BLaER1 (cell line): ENCODE results near the gene HPS1.

Experiments used
- H3K27ac ChIP-seq: shearing (Covaris generic); formaldehyde crosslinking; 2 replicates; pipeline ENCODE4 v1.8.1; 2022
- H3K27me3 ChIP-seq: shearing (Covaris generic); formaldehyde crosslinking; 2 replicates; pipeline ENCODE4 v1.8.1; 2022
- H3K36me3 ChIP-seq: shearing (Covaris generic); formaldehyde crosslinking; 2 replicates; pipeline ENCODE4 v1.8.1; 2022
- H3K4me1 ChIP-seq: shearing (Covaris generic); formaldehyde crosslinking; 2 replicates; pipeline ENCODE4 v1.8.1; 2022
- H3K4me2 ChIP-seq: shearing (Covaris generic); formaldehyde crosslinking; 2 replicates; pipeline ENCODE4 v1.8.1; 2022
- H3K4me3 ChIP-seq: shearing (Covaris generic); formaldehyde crosslinking; 2 replicates; pipeline ENCODE4 v1.8.1; 2022
- H3K9ac ChIP-seq: shearing (Covaris generic); formaldehyde crosslinking; 2 replicates; pipeline ENCODE4 v1.8.1; 2022
- H3K9me3 ChIP-seq: shearing (Covaris generic); formaldehyde crosslinking; 2 replicates; pipeline ENCODE4 v1.8.1; 2022
- H4K20me1 ChIP-seq: shearing (Covaris generic); formaldehyde crosslinking; 2 replicates; pipeline ENCODE4 v1.8.1; 2022
- Cebpa-rat ChIP-seq: shearing (Covaris generic); IDR thresholded peaks from 2 replicates; pipeline ENCODE4 v1.8.1; 2022

The HPS1 gene

DNA sequence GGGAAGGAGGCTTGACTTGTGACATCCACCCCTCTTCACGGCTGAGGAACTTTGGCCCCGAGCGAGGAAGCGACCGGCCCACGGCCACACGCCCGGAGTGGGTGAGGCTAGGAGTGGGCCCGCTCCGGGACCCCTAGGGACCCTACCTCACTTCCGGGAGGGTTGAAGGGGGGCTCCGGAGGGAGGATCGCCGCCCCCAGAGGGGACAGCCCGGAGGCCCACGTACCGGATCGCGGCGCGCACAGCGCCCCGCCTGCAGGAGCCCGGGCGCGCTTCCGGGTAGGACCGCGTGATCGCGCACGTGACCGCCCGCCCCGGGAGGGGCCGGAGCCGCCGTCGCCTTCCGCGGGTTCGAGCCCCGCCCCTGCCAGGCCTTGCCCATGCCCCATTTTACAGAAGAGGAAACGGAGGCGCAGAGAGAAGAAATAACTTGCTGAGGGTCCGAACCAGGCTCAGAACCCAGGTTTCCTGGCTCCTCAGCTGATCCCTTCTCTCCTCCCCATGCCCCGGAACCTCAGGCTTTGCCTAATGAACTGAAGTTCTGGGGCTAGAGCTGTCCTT is at the start of gene HPS1:
Gene HPS1 (minus strand): TSS at position 275 of the 561 bp plus-strand sequence. CDS start 3,695 bp downstream, outside the sequence.
- TF ChIP-seq Cebpa-rat, result no peak
- Histone ChIP-seq H3K27me3 (no peaks in the 10 kb centered on the region), H3K36me3 (peaks cover 36% of the 10 kb centered on the region), H3K4me1 (peaks cover 36% of the 10 kb centered on the region), H3K9me3 (no peaks in the 10 kb centered on the region), H4K20me1 (peaks cover 38% of the 10 kb centered on the region), H3K9ac (peak within 1 kb of the TSS; percentile 84), H3K4me3 (peak within 1 kb of the TSS; percentile 76), H3K27ac (peak within 1 kb of the TSS; percentile 81), H3K4me2 (peak within 1 kb of the TSS; percentile 87)

GRCh38 chr10:98492763-98493162 is 46.0 kb upstream of the HPS1 start:
- no peak for TF ChIP-seq Cebpa-rat
- Histone ChIP-seq H3K9me3 (peaks cover 16% of the 10 kb centered on the region), H4K20me1 (no peaks in the 10 kb centered on the region), H3K4me3 (no peak overlapping the region), H3K27ac (no peak overlapping the region), H3K27me3 (no peaks in the 10 kb centered on the region), H3K4me1 (no peaks in the 10 kb centered on the region), H3K36me3 (no peaks in the 10 kb centered on the region), H3K4me2 (no peak overlapping the region), H3K9ac (no peak overlapping the region)

GRCh38 chr10:98489561-98490481 is 43.1 kb upstream of the HPS1 start:
- TF ChIP-seq Cebpa-rat, result no peak
- no peak overlapping the region for H3K4me3 ChIP-seq
- H3K9me3 ChIP-seq, result peaks cover under 1% of the 10 kb centered on the region
- H3K27ac ChIP-seq, result no peak overlapping the region
- no peaks in the 10 kb centered on the region for H4K20me1 ChIP-seq
- H3K36me3 ChIP-seq, result no peaks in the 10 kb centered on the region
- H3K4me2 ChIP-seq, result no peak overlapping the region
- H3K27me3 ChIP-seq, result no peaks in the 10 kb centered on the region
- no peaks in the 10 kb centered on the region for H3K4me1 ChIP-seq
- no peak overlapping the region for H3K9ac ChIP-seq

DNA sequence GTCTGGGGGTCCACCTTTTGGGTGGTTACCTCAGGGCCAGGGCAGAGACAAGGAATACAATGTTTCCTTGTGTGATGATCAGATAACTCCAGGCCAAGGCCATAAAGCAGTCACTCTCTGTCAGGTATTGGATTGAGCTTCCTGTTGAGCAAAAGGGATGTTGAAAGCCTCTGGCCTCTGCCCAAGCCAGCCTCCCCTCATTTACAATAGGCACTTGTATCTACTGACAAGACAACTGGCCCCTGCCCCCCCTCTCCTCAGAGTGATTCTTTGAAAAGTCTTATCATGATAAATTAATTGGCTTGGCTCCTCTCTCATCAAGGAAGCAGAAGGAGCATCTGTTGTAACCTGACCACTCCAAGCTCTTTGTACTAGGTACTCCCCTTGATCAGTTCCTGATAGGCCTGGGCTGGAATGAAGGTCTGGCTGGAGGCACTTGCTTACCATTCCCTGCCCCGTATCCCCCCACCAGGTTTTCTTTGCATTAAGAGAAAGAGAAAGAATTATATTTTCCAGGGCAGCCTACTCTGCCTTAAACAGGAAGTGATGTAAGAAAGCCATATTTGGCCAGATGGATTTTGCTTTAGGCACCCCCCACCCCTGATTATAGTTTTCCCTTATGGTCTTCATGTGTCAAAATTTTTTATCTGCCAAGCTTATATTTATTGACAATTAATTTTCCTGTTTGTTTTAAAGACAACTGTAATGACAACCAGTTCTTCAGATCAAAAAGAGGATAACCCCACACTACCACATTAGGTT is 42.1 kb upstream of the HPS1 start:
- no peak overlapping the region for H3K4me2 ChIP-seq
- H3K9me3 ChIP-seq, result no peaks in the 10 kb centered on the region
- no peak for TF ChIP-seq Cebpa-rat
- H3K4me1 ChIP-seq, result no peaks in the 10 kb centered on the region
- H3K27ac ChIP-seq, result no peak overlapping the region
- no peak overlapping the region for H3K9ac ChIP-seq
- H3K27me3 ChIP-seq, result no peaks in the 10 kb centered on the region
- H4K20me1 ChIP-seq, result no peaks in the 10 kb centered on the region
- H3K4me3 ChIP-seq, result no peak overlapping the region
- H3K36me3 ChIP-seq, result no peaks in the 10 kb centered on the region

- Histone ChIP-seq H3K27ac (no peak overlapping the region), H3K27me3 (no peaks in the 10 kb centered on the region), H3K9ac (no peak overlapping the region), H3K36me3 (no peaks in the 10 kb centered on the region), H4K20me1 (no peaks in the 10 kb centered on the region), H3K9me3 (no peaks in the 10 kb centered on the region), H3K4me1 (peaks cover 3% of the 10 kb centered on the region), H3K4me3 (no peak overlapping the region), H3K4me2 (no peak overlapping the region)
- TF ChIP-seq Cebpa-rat, result no peak
Measured at GRCh38 chr10:98487649-98488048, 40.9 kb upstream of the HPS1 start.

DNA sequence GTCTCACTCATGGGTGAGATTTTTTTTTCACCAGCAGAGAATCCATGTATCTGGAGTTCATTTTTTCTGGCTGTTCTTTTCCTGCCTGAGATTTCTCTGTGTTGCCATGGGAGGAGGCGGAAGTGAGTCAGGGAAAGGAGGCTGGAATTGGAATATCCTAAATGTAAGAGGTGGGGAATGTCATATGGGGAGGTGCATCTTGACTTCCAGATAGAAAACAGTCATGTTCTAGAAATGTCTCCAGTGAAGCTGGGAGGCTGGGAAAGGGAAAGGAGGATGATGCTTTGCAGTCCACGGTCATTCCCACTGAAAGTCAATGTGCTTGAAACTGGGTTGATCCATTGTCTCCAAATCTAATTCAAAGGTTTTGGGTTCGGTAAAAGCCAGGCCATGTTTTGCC is 39.7 kb upstream of the HPS1 start:
- H3K4me1 ChIP-seq, result peaks cover 7% of the 10 kb centered on the region
- no peak overlapping the region for H3K9ac ChIP-seq
- no peaks in the 10 kb centered on the region for H3K36me3 ChIP-seq
- TF ChIP-seq Cebpa-rat, result no peak
- H4K20me1 ChIP-seq, result no peaks in the 10 kb centered on the region
- H3K4me2 ChIP-seq, result no peak overlapping the region
- no peaks in the 10 kb centered on the region for H3K9me3 ChIP-seq
- H3K4me3 ChIP-seq, result no peak overlapping the region
- H3K27me3 ChIP-seq, result no peaks in the 10 kb centered on the region; the same call in 1 of the 2 replicates
- no peak overlapping the region for H3K27ac ChIP-seq

DNA sequence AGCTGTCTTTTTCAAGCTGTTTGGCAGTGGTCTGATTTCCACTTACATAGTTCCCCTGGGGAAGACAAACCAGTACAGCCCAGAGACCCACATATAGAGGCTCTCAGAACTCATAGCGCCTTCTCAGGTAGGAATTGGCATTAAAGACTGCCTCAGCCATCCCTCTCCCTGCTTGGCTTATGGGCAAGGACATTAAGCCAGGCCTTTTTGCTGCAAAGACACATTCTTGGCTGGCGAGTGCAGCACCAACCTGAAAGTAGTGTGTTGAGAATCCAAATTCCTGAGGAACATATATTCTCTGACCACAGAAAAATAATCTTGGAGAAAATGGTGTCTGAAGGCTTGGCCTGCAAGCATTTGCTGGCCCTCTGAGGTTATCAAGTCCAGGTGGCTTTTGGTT is 39.2 kb upstream of the HPS1 start:
- Histone ChIP-seq H3K9me3 (no peaks in the 10 kb centered on the region), H3K27ac (no peak overlapping the region), H3K4me2 (no peak overlapping the region), H3K4me3 (no peak overlapping the region), H3K36me3 (no peaks in the 10 kb centered on the region), H3K27me3 (no peaks in the 10 kb centered on the region; the same call in 1 of the 2 replicates), H4K20me1 (no peaks in the 10 kb centered on the region), H3K9ac (no peak overlapping the region), H3K4me1 (peaks cover 7% of the 10 kb centered on the region)
- no peak for TF ChIP-seq Cebpa-rat

- no peak overlapping the region for H3K27ac ChIP-seq
- H4K20me1 ChIP-seq, result no peaks in the 10 kb centered on the region
- TF ChIP-seq Cebpa-rat, result no peak
- no peak overlapping the region for H3K9ac ChIP-seq
- H3K4me1 ChIP-seq, result peaks cover 17% of the 10 kb centered on the region
- no peaks in the 10 kb centered on the region for H3K36me3 ChIP-seq
- no peak overlapping the region for H3K4me2 ChIP-seq
- H3K4me3 ChIP-seq, result no peak overlapping the region
- no peaks in the 10 kb centered on the region for H3K9me3 ChIP-seq
- no peaks in the 10 kb centered on the region; the same call in 1 of the 2 replicates for H3K27me3 ChIP-seq
Measured at GRCh38 chr10:98483658-98484057, 36.9 kb upstream of the HPS1 start.

- H3K4me1 ChIP-seq, result peaks cover 23% of the 10 kb centered on the region
- H3K36me3 ChIP-seq, result no peaks in the 10 kb centered on the region
- H3K9ac ChIP-seq, result no peak overlapping the region
- H3K4me2 ChIP-seq, result no peak overlapping the region
- no peak for TF ChIP-seq Cebpa-rat
- no peak overlapping the region for H3K4me3 ChIP-seq
- H3K27ac ChIP-seq, result no peak overlapping the region
- no peaks in the 10 kb centered on the region for H4K20me1 ChIP-seq
- no peaks in the 10 kb centered on the region; the same call in 1 of the 2 replicates for H3K27me3 ChIP-seq
- no peaks in the 10 kb centered on the region for H3K9me3 ChIP-seq
Measured at GRCh38 chr10:98482096-98482495, 35.4 kb upstream of the HPS1 start.
